ENCODE measurements around the gene NDUFB2.
"Not testable (repeated sequence)": the region's sequence is repeated elsewhere in the genome, so short reads cannot be mapped to it uniquely, and the experiment has no call there.

NDUFB2 gene

GRCh38 chr7:140743255-140743654 lies 46.7 kb downstream of the NDUFB2 start:
- not testable (repeated sequence) for DNase-seq

DNA sequence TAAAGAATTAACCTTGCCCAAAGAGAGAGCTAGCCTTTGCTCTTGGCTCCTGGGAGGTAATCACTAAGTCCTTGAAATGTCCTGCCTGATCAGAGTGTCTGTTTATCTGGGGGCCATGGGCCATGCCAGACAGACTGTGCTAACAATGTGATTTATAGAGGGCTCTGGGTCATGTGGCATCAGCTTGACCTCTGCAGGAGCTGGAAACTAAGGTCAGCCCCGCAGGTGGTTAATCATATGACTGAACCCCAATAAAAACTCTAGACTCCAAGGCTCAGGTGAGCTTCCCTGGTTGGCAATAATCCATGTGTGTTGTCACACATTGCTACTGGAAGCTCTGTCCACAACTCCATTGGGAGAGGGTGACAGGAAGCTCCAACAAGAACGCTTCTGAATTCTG lies 47.5 kb downstream of the NDUFB2 start:
- no peak for DNase-seq

DNA sequence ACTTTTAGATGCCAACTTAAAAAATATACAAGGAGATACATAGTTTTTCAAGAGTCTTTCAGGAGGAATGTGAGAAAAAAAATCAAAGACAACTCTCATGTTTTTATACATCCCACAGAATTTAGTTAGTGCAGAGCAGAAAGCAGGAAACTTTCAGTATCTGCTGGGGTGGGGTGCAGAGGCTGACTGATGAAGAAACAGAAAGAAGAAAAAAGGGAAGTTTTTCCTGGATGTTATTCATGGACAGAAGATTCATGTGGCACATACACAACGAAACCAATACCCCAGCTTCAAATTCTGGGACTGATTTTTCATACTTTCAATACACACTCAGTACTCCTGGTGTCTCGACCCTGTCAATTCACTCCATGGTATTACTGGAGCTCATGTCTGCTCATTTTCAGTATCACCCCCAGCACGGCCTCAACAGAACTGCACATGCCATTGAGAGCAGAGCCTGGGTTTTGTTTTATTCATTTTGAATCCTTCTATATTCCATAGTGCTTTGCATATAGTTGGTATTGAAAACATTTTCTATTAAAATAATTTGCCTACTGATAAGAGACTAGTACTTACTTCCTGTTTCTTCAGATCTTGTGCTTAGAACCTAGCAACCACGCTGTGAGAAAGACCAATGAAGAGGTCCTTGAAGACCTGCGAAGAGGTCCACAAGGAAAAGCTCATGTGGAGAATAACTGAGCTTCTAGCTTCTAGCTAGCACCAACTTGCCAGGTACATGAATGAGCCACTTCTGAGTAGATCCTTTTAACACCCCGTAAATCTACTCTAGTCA lies 49.0 kb downstream of the NDUFB2 start:
- no peak for DNase-seq

DNA sequence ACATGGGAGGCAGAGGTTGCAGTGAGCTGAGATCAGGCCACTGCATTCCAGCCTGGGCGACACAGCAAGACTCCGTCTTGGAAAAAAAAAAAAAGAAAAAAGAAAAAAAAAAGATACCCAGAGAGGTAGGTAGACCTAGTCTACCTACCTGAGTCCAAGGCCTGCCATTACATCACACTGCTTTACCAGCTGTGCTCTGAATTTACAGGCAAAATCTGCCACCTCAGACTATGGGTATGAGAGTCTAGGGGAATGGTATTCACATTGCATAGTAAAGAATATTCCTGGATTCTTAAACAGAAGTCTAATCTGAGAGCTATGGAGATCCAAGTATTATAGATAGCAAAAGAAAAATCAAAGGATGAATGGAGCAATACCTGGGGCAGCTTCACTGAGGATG lies 50.2 kb downstream of the NDUFB2 start:
- DNase-seq = no peak

DNA sequence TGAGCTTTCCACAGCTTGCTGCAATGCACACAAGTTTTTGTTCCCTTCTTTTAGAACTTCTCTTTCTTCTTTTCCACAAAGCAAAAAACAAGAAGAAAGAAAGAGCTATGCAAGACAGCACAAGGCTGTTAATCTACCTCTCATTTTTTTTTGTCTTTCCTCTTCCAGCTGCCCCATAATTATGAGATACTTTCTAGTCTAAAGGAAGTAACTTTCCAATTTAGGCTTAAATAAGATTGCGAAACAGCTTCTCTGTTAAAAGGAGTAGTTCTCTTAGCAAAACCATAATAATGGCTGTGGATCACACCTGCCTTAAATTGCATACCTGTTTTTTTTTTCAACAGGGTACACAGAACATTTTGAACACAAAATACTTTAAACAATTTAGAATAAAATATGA lies 56.0 kb downstream of the NDUFB2 start:
- no peak for DNase-seq

DNA sequence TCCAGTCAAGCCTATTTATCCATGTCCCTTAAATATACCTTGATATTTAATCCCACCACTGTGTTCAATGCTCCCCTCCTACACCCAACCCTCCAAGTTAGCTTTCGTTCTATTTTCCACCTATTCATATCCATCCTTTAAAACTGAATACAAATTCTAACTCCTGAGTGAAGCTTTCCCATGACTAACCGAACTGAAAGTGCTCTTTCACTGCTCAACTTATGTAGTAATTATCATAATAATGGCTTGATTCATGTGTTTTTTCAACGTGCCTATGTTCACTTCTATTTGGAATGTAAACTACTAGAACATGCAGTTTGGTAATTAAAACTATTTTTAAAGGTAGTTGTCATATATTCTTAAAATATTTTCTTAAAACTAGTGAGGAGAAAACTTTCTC lies 58.0 kb downstream of the NDUFB2 start:
- DNase-seq = no peak

Data from fibroblast of skin of back (primary cell).